Ectodermal cell (in vitro differentiated cells): Measurements from ENCODE around the gene FSD2.
"Not testable (repeated sequence)": the region's sequence is repeated elsewhere in the genome, so short reads cannot be mapped to it uniquely, and the experiment has no call there.

Source experiments
- H3K27ac ChIP-seq: 2 replicates; pipeline ENCODE4 v1.7.0; 2013; ENCODE audit warnings: mild to moderate bottlenecking, low read depth, low read length; ENCODE audit not compliant: insufficient read depth, poor library complexity, severe bottlenecking
- H3K27me3 ChIP-seq: 2 replicates; pipeline ENCODE4 v1.7.0; 2013; ENCODE audit warnings: mild to moderate bottlenecking, low read length; ENCODE audit not compliant: insufficient read depth, control insufficient read depth, poor library complexity, severe bottlenecking
- H3K36me3 ChIP-seq: one replicate; pipeline ENCODE4 v1.7.0; 2013; ENCODE audit warnings: low read length; ENCODE audit not compliant: control insufficient read depth, insufficient read depth
- H3K4me1 ChIP-seq: one replicate; pipeline ENCODE4 v1.7.0; 2013; ENCODE audit warnings: low read length; ENCODE audit not compliant: control insufficient read depth, insufficient read depth
- H3K4me3 ChIP-seq: 2 replicates; pipeline ENCODE4 v1.7.0; 2013; ENCODE audit warnings: low read depth, low read length, control low read depth; ENCODE audit not compliant: insufficient read depth
- H3K9me3 ChIP-seq: 2 replicates; pipeline ENCODE4 v1.7.0; 2013; ENCODE audit warnings: mild to moderate bottlenecking, low read length, moderate library complexity; ENCODE audit not compliant: control insufficient read depth
- WGBS, 2 experiments: methylation state at CpG; one replicate each; pipeline ENCODE4 v1.1.7; 2013; ENCODE audit warnings: missing lambda C conversion rate in 2 of 2; 5-methylcytosine and 5-hydroxymethylcytosine counted together

Gene FSD2

GRCh38 chr15:82831894-82832600 is 26.2 kb upstream of the FSD2 start:
- Histone ChIP-seq H3K36me3 (peaks cover 7% of the 10 kb centered on the region), H3K27me3 (no peaks in the 10 kb centered on the region), H3K27ac (no peak overlapping the region), H3K9me3 (no peaks in the 10 kb centered on the region), H3K4me1 (no peaks in the 10 kb centered on the region), H3K4me3 (no peak overlapping the region)
- WGBS, 2 experiments: 92 to 94% methylated on average over 5 of the region's 5 CpGs

DNA sequence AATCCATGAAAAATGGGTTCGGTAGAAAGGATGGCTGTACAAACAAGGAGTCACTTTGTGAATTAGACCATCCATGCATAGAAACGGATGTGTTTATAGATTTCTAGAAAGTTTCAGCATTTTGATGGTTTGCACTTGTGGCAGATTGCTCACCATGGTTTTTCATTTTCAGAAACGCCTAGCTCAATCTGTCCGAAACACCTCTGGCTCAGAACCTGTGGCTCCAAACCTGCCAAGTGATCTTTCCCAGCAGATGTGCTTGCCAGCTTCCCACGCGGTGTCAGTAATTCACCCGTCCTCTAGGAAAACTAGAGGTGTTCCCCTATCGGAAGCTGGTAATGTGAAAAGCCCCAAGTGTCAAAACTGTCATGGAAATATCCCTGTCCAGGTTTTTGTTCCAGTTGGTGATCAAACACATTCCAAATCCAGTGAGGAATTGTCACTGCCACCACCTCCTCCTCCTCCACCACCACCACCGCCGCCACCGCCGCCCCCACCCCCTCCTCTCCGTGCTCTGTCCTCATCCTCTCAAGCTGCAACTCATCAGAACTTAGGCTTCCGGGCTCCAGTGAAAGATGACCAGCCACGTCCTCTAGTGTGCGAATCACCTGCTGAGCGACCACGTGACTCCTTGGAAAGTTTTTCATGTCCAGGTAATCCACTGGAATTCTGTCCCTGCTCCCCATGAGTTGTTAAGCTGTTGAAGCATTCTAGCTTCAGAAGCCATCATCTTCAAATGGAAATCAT is 24.7 kb upstream of the FSD2 start:
- Histone ChIP-seq H3K36me3 (peaks cover 7% of the 10 kb centered on the region), H3K9me3 (no peaks in the 10 kb centered on the region), H3K4me3 (no peak overlapping the region), H3K4me1 (no peaks in the 10 kb centered on the region), H3K27ac (no peak overlapping the region), H3K27me3 (no peaks in the 10 kb centered on the region)
- 94% methylated on average over 18 of the region's 18 CpGs for WGBS, 2 experiments

DNA sequence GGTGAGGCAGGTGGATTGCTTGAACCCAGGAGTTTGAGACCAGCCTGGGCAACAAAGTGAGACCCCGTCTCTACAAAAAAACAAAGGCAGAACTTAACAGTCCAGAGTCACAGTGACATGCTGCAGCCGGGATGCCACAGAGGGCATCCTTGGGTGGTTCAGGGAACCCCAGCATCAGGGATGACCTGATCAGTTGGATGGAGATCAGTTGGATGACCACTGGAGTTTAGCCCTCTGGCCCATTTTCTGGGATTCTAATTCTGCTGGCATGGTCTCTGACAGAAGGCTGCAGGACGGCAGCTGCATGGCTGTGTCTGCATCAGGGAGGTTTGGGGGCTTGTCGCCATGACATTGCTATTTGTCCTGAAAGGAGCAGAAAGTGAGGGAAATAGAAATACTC is 23.4 kb upstream of the FSD2 start:
- 89 to 91% methylated on average over 4 of the region's 4 CpGs for WGBS, 2 experiments
- H3K9me3 ChIP-seq: no peaks in the 10 kb centered on the region
- no peaks in the 10 kb centered on the region for H3K4me1 ChIP-seq
- H3K36me3 ChIP-seq: peaks cover 4% of the 10 kb centered on the region
- H3K27ac ChIP-seq: no peak overlapping the region
- no peaks in the 10 kb centered on the region for H3K27me3 ChIP-seq
- no peak overlapping the region for H3K4me3 ChIP-seq

DNA sequence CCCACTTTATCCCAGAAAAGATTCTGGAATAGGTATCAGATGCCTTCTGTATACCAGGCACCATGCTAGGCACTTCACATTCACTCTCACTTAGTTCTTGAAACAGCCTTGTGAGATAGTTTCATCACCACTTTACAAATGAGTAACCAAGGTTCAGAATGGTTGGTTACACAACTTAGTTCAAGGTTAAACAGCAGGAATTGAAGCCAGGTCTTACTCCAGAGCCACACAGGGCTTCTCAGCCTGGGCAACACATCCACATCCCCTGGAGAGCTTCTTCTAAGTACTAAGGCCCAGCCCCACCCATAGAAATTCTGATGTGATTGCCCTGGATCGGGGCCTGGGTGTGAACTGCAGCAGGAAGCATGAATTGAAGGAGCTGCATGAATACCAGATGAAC is 22.2 kb upstream of the FSD2 start:
- H3K4me3 ChIP-seq: no peak overlapping the region
- H3K36me3 ChIP-seq: peaks cover 4% of the 10 kb centered on the region
- 80 to 91% methylated on average over 1 of the region's 1 CpG for WGBS, 2 experiments
- H3K27me3 ChIP-seq: no peaks in the 10 kb centered on the region
- no peaks in the 10 kb centered on the region for H3K4me1 ChIP-seq
- no peak overlapping the region for H3K27ac ChIP-seq
- H3K9me3 ChIP-seq: no peaks in the 10 kb centered on the region

DNA sequence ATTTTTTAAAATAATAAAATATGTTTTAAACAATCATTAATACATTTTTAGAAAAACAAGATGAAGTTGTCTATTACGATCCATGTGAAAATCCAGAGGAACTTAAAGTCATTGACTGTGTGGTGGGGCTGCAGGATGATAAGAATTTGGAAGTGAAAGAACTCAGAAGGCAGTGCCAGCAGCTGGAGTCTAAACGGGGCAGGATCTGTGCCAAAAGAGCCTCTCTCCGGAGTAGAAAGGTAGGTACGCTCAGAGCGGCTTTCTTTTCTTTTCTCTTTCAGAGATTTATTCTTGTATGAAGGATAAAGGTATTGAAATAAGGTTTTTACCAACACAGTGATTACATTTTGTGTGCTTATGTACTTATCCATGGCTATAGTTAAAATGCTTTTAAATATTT is 17.2 kb upstream of the FSD2 start:
- Histone ChIP-seq H3K9me3 (no peaks in the 10 kb centered on the region), H3K27me3 (no peaks in the 10 kb centered on the region), H3K36me3 (peaks cover 14% of the 10 kb centered on the region), H3K27ac (no peak overlapping the region), H3K4me1 (no peaks in the 10 kb centered on the region), H3K4me3 (no peak overlapping the region)
- 94 to 97% methylated on average over 5 of the region's 5 CpGs for WGBS, 2 experiments

- H3K27me3 ChIP-seq, H3K9me3 ChIP-seq, H3K4me1 ChIP-seq, H3K27ac ChIP-seq, H3K4me3 ChIP-seq, H3K36me3 ChIP-seq: not testable (repeated sequence)
These were observed 16.0 kb upstream of the FSD2 start for GRCh38 chr15:82821851-82822250.

DNA sequence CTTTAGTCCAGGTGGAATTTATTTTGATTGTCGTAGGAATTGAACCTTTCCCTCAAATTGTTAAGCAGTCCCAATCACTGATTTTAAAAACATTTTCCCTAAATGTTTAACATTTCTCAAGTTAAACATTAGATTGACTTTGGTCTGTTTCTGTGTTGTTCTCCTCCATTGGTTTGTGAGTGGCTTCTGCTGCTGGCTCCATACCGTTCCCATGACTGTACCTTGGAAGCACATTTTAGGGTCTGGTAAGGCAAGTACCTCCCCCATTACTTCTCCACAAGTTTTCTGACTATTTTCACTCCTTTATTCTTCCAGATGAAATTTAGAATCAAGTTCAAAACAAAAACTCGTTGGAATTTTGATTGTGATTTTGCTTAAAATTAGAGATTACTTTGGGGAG is 15.5 kb upstream of the FSD2 start:
- H3K9me3 ChIP-seq, H3K36me3 ChIP-seq, H3K27me3 ChIP-seq, H3K4me1 ChIP-seq, H3K4me3 ChIP-seq, H3K27ac ChIP-seq: not testable (repeated sequence)
- 97 to 100% methylated on average over 1 to 2 of the region's 3 CpGs for WGBS, 2 experiments

- H3K9me3 ChIP-seq: no peaks in the 10 kb centered on the region
- no peak overlapping the region for H3K27ac ChIP-seq
- no peak overlapping the region for H3K4me3 ChIP-seq
- H3K4me1 ChIP-seq: no peaks in the 10 kb centered on the region
- peaks cover 9% of the 10 kb centered on the region for H3K36me3 ChIP-seq
- no peaks in the 10 kb centered on the region for H3K27me3 ChIP-seq
These were observed 14.3 kb upstream of the FSD2 start for GRCh38 chr15:82820128-82820527.

GRCh38 chr15:82812994-82813393 is 7.1 kb upstream of the FSD2 start:
- Histone ChIP-seq H3K9me3 (no peaks in the 10 kb centered on the region), H3K27me3 (peaks cover 9% of the 10 kb centered on the region), H3K4me1 (no peaks in the 10 kb centered on the region), H3K36me3 (no peaks in the 10 kb centered on the region), H3K4me3 (no peak overlapping the region), H3K27ac (no peak overlapping the region)
- 96 to 98% methylated on average over 4 of the region's 4 CpGs for WGBS, 2 experiments

DNA sequence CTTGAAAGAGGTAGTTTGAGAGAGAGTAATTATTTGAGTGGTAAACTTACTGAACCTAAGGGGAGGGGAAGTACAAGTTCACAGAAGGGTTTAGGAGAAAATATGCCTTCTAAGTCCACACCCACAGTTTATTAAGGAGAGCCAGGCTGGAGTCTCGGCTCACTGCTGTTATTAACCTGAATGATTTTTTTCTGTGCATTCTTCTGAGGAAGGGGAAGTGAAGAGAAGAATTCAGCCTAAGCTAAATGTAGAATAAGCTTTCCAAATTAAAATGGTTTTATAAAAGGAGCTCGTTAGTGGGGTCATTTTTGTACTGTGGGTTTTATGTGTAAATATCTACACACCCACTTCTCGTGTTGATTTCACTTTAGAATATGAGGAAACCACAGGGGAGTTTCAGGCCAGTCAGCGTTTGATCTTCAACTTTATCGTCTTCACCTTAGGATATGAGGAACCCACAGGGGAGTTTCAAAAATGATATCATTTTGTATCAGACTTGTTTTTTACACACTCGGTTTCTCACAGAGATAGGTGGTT is 5.1 kb upstream of the FSD2 start:
- peaks cover 9% of the 10 kb centered on the region for H3K27me3 ChIP-seq
- no peak overlapping the region for H3K27ac ChIP-seq
- H3K9me3 ChIP-seq: no peaks in the 10 kb centered on the region
- H3K36me3 ChIP-seq: no peaks in the 10 kb centered on the region
- 60 to 70% methylated on average over 3 to 6 of the region's 6 CpGs for WGBS, 2 experiments
- peak overlapping the region; percentile 95 for H3K4me3 ChIP-seq
- H3K4me1 ChIP-seq: no peaks in the 10 kb centered on the region
